HT-29 (cell line): ENCODE measurements around the gene ZBTB7C. TPM values are rescaled to one million over a fixed set of nuclear protein-coding genes. Genes with fewer than 3 reads are reported as not detected.

Experiments used
- DNase-seq: peaks from one replicate; pipeline ENCODE4 v3.0.0-alpha.2; 2015; ENCODE audit warnings: low spot score
- total RNA-seq: library from RNA; depleted of rRNA; stranded (reverse); fragments of >200 nt; shearing (Covaris generic); gene quantifications from 2 replicates; pipeline ENCODE4 v1.2.3, GENCODE V29; 2014

The ZBTB7C gene
- total RNA-seq, 1 experiment from 2014 or later, result 15.1 TPM

GRCh38 chr18:48195787-48196186 lies 213.4 kb downstream of the ZBTB7C start:
- no peak for DNase-seq

- no peak for DNase-seq
These were observed 214.5 kb downstream of the ZBTB7C start for GRCh38 chr18:48194591-48195181.

GRCh38 chr18:48193521-48194492 lies 215.4 kb downstream of the ZBTB7C start:
- no peak for DNase-seq

- DNase-seq, result no peak
These were observed 216.6 kb downstream of the ZBTB7C start for GRCh38 chr18:48192542-48192941.

GRCh38 chr18:48191494-48191893 lies 217.7 kb downstream of the ZBTB7C start:
- no peak for DNase-seq

- DNase-seq, result no peak
These were observed 218.2 kb downstream of the ZBTB7C start for GRCh38 chr18:48190994-48191393.

GRCh38 chr18:48188609-48189008 lies 220.6 kb downstream of the ZBTB7C start:
- DNase-seq, result no peak

GRCh38 chr18:48186861-48187260 lies 222.3 kb downstream of the ZBTB7C start:
- DNase-seq, result no peak

- DNase-seq, result no peak
These were observed 222.9 kb downstream of the ZBTB7C start for GRCh38 chr18:48186131-48186766.

- DNase-seq, result no peak
These were observed 225.1 kb downstream of the ZBTB7C start for GRCh38 chr18:48184118-48184517.

GRCh38 chr18:48183613-48184012 lies 225.6 kb downstream of the ZBTB7C start:
- no peak for DNase-seq

GRCh38 chr18:48182779-48183178 lies 226.4 kb downstream of the ZBTB7C start:
- no peak for DNase-seq

- no peak for DNase-seq
These were observed 227.3 kb downstream of the ZBTB7C start for GRCh38 chr18:48181857-48182256.

- no peak for DNase-seq
These were observed 227.9 kb downstream of the ZBTB7C start for GRCh38 chr18:48181087-48181823.

GRCh38 chr18:48179666-48180065 lies 229.5 kb downstream of the ZBTB7C start:
- no peak for DNase-seq

- peak; percentile 44 for DNase-seq
These were observed 230.2 kb downstream of the ZBTB7C start for GRCh38 chr18:48179001-48179400.

- no peak for DNase-seq
These were observed 232.3 kb downstream of the ZBTB7C start for GRCh38 chr18:48176909-48177308.

GRCh38 chr18:48173557-48173956 lies 235.6 kb downstream of the ZBTB7C start:
- no peak for DNase-seq

GRCh38 chr18:48172226-48173006 lies 236.8 kb downstream of the ZBTB7C start:
- no peak for DNase-seq

- DNase-seq, result no peak
These were observed 237.5 kb downstream of the ZBTB7C start for GRCh38 chr18:48171490-48172188.
